Measurements from ENCODE around the gene FIZ1. TPM values are rescaled to one million over a fixed set of nuclear protein-coding genes. Genes with fewer than 3 reads are reported as not detected.

The FIZ1 gene
- total RNA-seq, 1 experiment from 2014 or later = 29.3 TPM

GRCh38 chr19:55579766-55580621 is 19.3 kb downstream of the FIZ1 start:
- H3K4me1 ChIP-seq (ENCODE audit: insufficient read depth, low read length, poor library complexity, severe bottlenecking) = no peaks in the 10 kb centered on the region
- peak overlapping the region; percentile 95 for H3K27ac ChIP-seq (ENCODE audit: low read depth, low read length, poor library complexity, severe bottlenecking)
- H3K27me3 ChIP-seq (replicated peaks; ENCODE audit: insufficient read depth, low read depth, low read length, poor library complexity) = no peaks in the 10 kb centered on the region
- no peak for TF ChIP-seq EZH2 (IDR thresholded peaks at IDR 0.05; ENCODE audit: borderline replicate concordance, low read depth, low read length, poor library complexity, severe bottlenecking)
- TF ChIP-seq CTCF (conservative IDR thresholded peaks at IDR 0.05; ENCODE audit: low read depth, low read length) = no peak
- no peaks in the 10 kb centered on the region for H3K9me3 ChIP-seq (ENCODE audit: low read depth, low read length, poor library complexity, severe bottlenecking)
- DNase-seq (ENCODE audit: low spot score) = no peak
- ChIA-PET POLR2A (ENCODE audit: low non-redundant PET) (interaction anchor here (0.5 kb wide), 1 partner anchor 19 kb away, joined by 4 read pairs; the partner anchor contains the start of gene FIZ1), CTCF (interaction anchor here (0.7 to 0.9 kb wide), 2 partner anchors 26 to 76 kb away, joined by 3 read pairs; no protein-coding TSS in a partner anchor)
- BruUV-seq (replicated peaks) = no TSS peak
- intact Hi-C loops (cut with micrococcal nuclease; ENCODE audit: unreplicated experiment) = no loop called here
- peak overlapping the region; percentile 98 for H3K4me3 ChIP-seq (ENCODE audit: low read depth, low read length, poor library complexity, severe bottlenecking)
- H3K36me3 ChIP-seq (ENCODE audit: insufficient read depth, low read length, poor library complexity, severe bottlenecking) = peaks cover 18% of the 10 kb centered on the region

GRCh38 chr19:55578761-55579747 is 20.3 kb downstream of the FIZ1 start:
- no peaks in the 10 kb centered on the region for H3K4me1 ChIP-seq (ENCODE audit: insufficient read depth, low read length, poor library complexity, severe bottlenecking)
- POLR2A ChIA-PET (ENCODE audit: low non-redundant PET) = no interaction called here

More at GRCh38 chr19:55578761-55579747, 20.3 kb downstream of the FIZ1 start:
- Histone ChIP-seq H3K27ac (ENCODE audit: low read depth, low read length, poor library complexity, severe bottlenecking) (peak overlapping the region; percentile 95), H3K36me3 (ENCODE audit: insufficient read depth, low read length, poor library complexity, severe bottlenecking) (peaks cover 18% of the 10 kb centered on the region), H3K27me3 (replicated peaks; ENCODE audit: insufficient read depth, low read depth, low read length, poor library complexity) (no peaks in the 10 kb centered on the region), H3K9me3 (ENCODE audit: low read depth, low read length, poor library complexity, severe bottlenecking) (no peaks in the 10 kb centered on the region), H3K4me3 (ENCODE audit: low read depth, low read length, poor library complexity, severe bottlenecking) (peak overlapping the region; percentile 98)
- DNase-seq (ENCODE audit: low spot score) = no peak
- TF ChIP-seq EZH2 (IDR thresholded peaks at IDR 0.05; ENCODE audit: borderline replicate concordance, low read depth, low read length, poor library complexity, severe bottlenecking) = no peak
- TF ChIP-seq CTCF (conservative IDR thresholded peaks at IDR 0.05; ENCODE audit: low read depth, low read length) = no peak
- BruUV-seq (replicated peaks) = TSS peak; percentile 27
- CTCF ChIA-PET = no interaction called here
- intact Hi-C loops (cut with micrococcal nuclease; ENCODE audit: unreplicated experiment) = no loop called here

All from A673 (cell line).